HL-60/S4 treated with retinoic acid at 250 ng/mL for 4 days and 3 days (cell line): Measurements from ENCODE around the gene GSPT1.
"Not testable (repeated sequence)": the region's sequence is repeated elsewhere in the genome, so short reads cannot be mapped to it uniquely, and the experiment has no call there.

ENCODE experiments used
- in situ Hi-C: fragments of 300-500 bp; cut with MboI; formaldehyde crosslinking; loops from 2 replicates; pipeline ENCODE4 v1.7.0; 2022; ENCODE audit warnings: low sequenced_read_pairs

The GSPT1 gene

GRCh38 chr16:11862489-11862888 lies 53.3 kb downstream of the GSPT1 start:
- in situ Hi-C loops: no loop called here

GRCh38 chr16:11857161-11857560 lies 58.6 kb downstream of the GSPT1 start:
- in situ Hi-C loops: no loop called here

GRCh38 chr16:11852092-11852809 lies 63.5 kb downstream of the GSPT1 start:
- in situ Hi-C loops: no loop called here

- in situ Hi-C loops: no loop called here
Measured at GRCh38 chr16:11851294-11852091, 64.3 kb downstream of the GSPT1 start, which contains the start of gene RSL1D1. Gene RSL1D1, minus strand, starts transcription at chr16:11851542. Its CDS starts 30 bp downstream, at chr16:11851512.

- in situ Hi-C loops: no loop called here
Measured at GRCh38 chr16:11848842-11849241, 66.9 kb downstream of the GSPT1 start.

GRCh38 chr16:11844499-11844898 lies 71.3 kb downstream of the GSPT1 start:
- in situ Hi-C loops: no loop called here

GRCh38 chr16:11843861-11844260 lies 71.9 kb downstream of the GSPT1 start:
- in situ Hi-C loops: no loop called here

- in situ Hi-C loops: no loop called here
Measured at GRCh38 chr16:11843206-11843605, 72.5 kb downstream of the GSPT1 start.

- in situ Hi-C loops: no loop called here
Measured at GRCh38 chr16:11841026-11841425, 74.7 kb downstream of the GSPT1 start.

- in situ Hi-C loops: no loop called here
Measured at GRCh38 chr16:11836650-11837244, 79.0 kb downstream of the GSPT1 start.

- in situ Hi-C loops: no loop called here
Measured at GRCh38 chr16:11835891-11836649, 79.7 kb downstream of the GSPT1 start.

GRCh38 chr16:11835309-11835708 lies 80.4 kb downstream of the GSPT1 start:
- in situ Hi-C loops: no loop called here

- in situ Hi-C loops: no loop called here
Measured at GRCh38 chr16:11833951-11834695, 81.6 kb downstream of the GSPT1 start.

GRCh38 chr16:11828696-11829095 lies 87.1 kb downstream of the GSPT1 start:
- in situ Hi-C loops: no loop called here

- in situ Hi-C loops: not testable (repeated sequence)
Measured at GRCh38 chr16:11825520-11826165, 90.1 kb downstream of the GSPT1 start.

GRCh38 chr16:11824362-11824761 lies 91.4 kb downstream of the GSPT1 start:
- in situ Hi-C loops: no loop called here

- in situ Hi-C loops: not testable (repeated sequence)
Measured at GRCh38 chr16:11823645-11824044, 92.1 kb downstream of the GSPT1 start.

- in situ Hi-C loops: no loop called here
Measured at GRCh38 chr16:11819798-11820197, 96.0 kb downstream of the GSPT1 start.

- in situ Hi-C loops: not testable (repeated sequence)
Measured at GRCh38 chr16:11818970-11819369, 96.8 kb downstream of the GSPT1 start.
